ENCODE measurements around the gene EFL1. TPM values are rescaled to one million over a fixed set of nuclear protein-coding genes. Genes with fewer than 3 reads are reported as not detected.

Gene EFL1
- total RNA-seq, 2 experiments from 2014 or later = 25.1 to 25.7 TPM

DNA sequence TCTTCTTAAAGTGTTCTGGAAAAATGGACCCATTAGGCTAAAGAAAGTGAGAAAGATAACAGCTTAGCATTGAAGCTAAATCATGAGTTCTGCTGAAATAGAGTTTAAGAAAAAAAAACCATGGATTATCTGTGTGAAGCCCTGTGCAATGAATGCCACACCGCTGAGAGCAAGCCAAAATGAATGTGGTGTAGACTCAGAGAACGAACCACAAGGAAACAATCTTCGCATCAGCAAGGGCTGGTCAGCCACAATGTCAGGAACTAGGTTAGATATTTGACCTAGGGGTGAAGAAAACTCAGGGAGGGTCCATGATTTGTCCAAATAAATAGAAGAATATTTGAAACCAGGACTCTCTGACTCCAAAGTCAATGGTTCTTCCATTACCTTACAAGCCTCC lies 125.3 kb downstream of the EFL1 start:
- no peaks in the 10 kb centered on the region for H3K79me2 ChIP-seq (ENCODE audit: insufficient read depth, low read depth, low read length)
- CTCF ChIA-PET (ENCODE audit: unreplicated experiment) = no interaction called here
- H3K4me3 ChIP-seq (ENCODE audit: low read depth, low read length, poor library complexity, severe bottlenecking) = no peak overlapping the region
- no peak for DNase-seq (ENCODE audit: low spot score)
- no peak overlapping the region for H3K27ac ChIP-seq (ENCODE audit: low read depth, low read length, poor library complexity, severe bottlenecking)
- no peaks in the 10 kb centered on the region for H4K20me1 ChIP-seq (ENCODE audit: insufficient read depth, low read length)
- intact Hi-C loops (cut with micrococcal nuclease; ENCODE audit: unreplicated experiment) = no loop called here
- no peaks in the 10 kb centered on the region for H3K9me3 ChIP-seq (ENCODE audit: low read length)
- BruUV-seq (replicated peaks) = no TSS peak
- peaks cover 40% of the 10 kb centered on the region for H3K36me3 ChIP-seq (ENCODE audit: insufficient read depth, low read length)
- no peaks in the 10 kb centered on the region for H3K9me2 ChIP-seq (ENCODE audit: insufficient read depth, low read length)
- TF ChIP-seq EZH2phosphoT487 (IDR thresholded peaks at IDR 0.05; ENCODE audit: borderline replicate concordance, low read depth, low read length) = no peak
- TF ChIP-seq, protein P1, sequence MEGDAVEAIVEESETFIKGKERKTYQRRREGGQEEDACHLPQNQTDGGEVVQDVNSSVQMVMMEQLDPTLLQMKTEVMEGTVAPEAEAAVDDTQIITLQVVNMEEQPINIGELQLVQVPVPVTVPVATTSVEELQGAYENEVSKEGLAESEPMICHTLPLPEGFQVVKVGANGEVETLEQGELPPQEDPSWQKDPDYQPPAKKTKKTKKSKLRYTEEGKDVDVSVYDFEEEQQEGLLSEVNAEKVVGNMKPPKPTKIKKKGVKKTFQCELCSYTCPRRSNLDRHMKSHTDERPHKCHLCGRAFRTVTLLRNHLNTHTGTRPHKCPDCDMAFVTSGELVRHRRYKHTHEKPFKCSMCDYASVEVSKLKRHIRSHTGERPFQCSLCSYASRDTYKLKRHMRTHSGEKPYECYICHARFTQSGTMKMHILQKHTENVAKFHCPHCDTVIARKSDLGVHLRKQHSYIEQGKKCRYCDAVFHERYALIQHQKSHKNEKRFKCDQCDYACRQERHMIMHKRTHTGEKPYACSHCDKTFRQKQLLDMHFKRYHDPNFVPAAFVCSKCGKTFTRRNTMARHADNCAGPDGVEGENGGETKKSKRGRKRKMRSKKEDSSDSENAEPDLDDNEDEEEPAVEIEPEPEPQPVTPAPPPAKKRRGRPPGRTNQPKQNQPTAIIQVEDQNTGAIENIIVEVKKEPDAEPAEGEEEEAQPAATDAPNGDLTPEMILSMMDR (conservative IDR thresholded peaks at IDR 0.05; ENCODE audit: low read length) = no peak
- no peak overlapping the region for H3K4me2 ChIP-seq (ENCODE audit: low read length)
- POLR2A ChIA-PET = no interaction called here
- no peaks in the 10 kb centered on the region for H3K4me1 ChIP-seq (ENCODE audit: insufficient read depth, low read length, poor library complexity, severe bottlenecking)
- no peak overlapping the region for H2AFZ ChIP-seq (ENCODE audit: low read length)

DNA sequence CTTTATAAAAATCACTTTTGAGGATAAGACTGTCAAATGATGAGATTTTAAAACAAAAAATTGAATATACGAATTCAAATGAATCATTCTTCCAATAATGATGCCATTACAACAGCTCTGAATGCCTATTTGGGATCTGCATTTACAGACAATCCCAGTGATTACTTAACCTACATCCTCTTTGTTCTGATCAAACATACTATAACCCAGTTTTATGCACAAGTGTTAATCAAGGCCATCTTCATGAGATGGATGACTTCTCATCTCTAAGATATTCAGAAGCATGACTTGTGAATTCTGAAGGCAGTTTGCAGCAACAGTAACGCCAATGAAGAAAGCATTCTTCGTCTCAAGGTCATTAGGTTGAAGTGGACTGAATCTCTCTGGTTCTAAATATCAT lies 126.4 kb downstream of the EFL1 start:
- Histone ChIP-seq H3K79me2 (ENCODE audit: insufficient read depth, low read depth, low read length) (no peaks in the 10 kb centered on the region), H3K27ac (ENCODE audit: low read depth, low read length, poor library complexity, severe bottlenecking) (no peak overlapping the region), H3K9me3 (ENCODE audit: low read length) (no peaks in the 10 kb centered on the region), H3K4me1 (ENCODE audit: insufficient read depth, low read length, poor library complexity, severe bottlenecking) (no peaks in the 10 kb centered on the region), H3K9me2 (ENCODE audit: insufficient read depth, low read length) (no peaks in the 10 kb centered on the region), H3K36me3 (ENCODE audit: insufficient read depth, low read length) (peaks cover 44% of the 10 kb centered on the region), H3K4me2 (ENCODE audit: low read length) (no peak overlapping the region), H3K4me3 (ENCODE audit: low read depth, low read length, poor library complexity, severe bottlenecking) (no peak overlapping the region), H2AFZ (ENCODE audit: low read length) (no peak overlapping the region), H4K20me1 (ENCODE audit: insufficient read depth, low read length) (no peaks in the 10 kb centered on the region)
- CTCF ChIA-PET (ENCODE audit: unreplicated experiment) = no interaction called here
- no peak for DNase-seq (ENCODE audit: low spot score)
- intact Hi-C loops (cut with micrococcal nuclease; ENCODE audit: unreplicated experiment) = no loop called here
- BruUV-seq (replicated peaks) = no TSS peak
- POLR2A ChIA-PET = interaction anchor here (0.5 to 0.7 kb wide), 2 partner anchors 15 to 88 kb away, joined by 3 read pairs; no protein-coding TSS in a partner anchor
- no peak for TF ChIP-seq EZH2phosphoT487 (IDR thresholded peaks at IDR 0.05; ENCODE audit: borderline replicate concordance, low read depth, low read length)
- TF ChIP-seq, protein P1 (conservative IDR thresholded peaks at IDR 0.05; ENCODE audit: low read length) = no peak

DNA sequence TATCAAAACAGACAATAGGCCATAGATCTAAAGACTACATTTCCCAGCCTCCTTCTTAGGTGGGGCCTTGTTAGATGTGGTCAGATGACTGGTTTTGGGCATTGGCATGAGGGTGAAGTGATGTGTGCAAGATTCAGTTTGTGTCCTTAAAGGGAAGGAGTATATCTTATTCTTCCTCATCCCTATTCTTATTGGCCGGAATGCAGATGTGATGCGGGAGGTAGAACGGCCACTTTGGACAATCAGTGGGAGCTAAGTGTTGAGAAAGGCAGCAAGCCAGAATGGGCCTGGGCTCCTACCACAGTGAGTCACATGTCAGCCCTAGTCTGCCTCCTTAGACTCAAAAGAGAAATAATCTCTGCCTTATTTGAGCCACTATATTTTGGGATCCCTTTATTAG lies 126.9 kb downstream of the EFL1 start:
- DNase-seq (ENCODE audit: low spot score) = no peak
- Histone ChIP-seq H3K27ac (ENCODE audit: low read depth, low read length, poor library complexity, severe bottlenecking) (no peak overlapping the region), H3K4me3 (ENCODE audit: low read depth, low read length, poor library complexity, severe bottlenecking) (no peak overlapping the region), H3K9me3 (ENCODE audit: low read length) (no peaks in the 10 kb centered on the region), H3K9me2 (ENCODE audit: insufficient read depth, low read length) (no peaks in the 10 kb centered on the region), H3K36me3 (ENCODE audit: insufficient read depth, low read length) (peaks cover 44% of the 10 kb centered on the region), H3K4me2 (ENCODE audit: low read length) (no peak overlapping the region), H4K20me1 (ENCODE audit: insufficient read depth, low read length) (no peaks in the 10 kb centered on the region), H2AFZ (ENCODE audit: low read length) (no peak overlapping the region), H3K79me2 (ENCODE audit: insufficient read depth, low read depth, low read length) (no peaks in the 10 kb centered on the region), H3K4me1 (ENCODE audit: insufficient read depth, low read length, poor library complexity, severe bottlenecking) (no peaks in the 10 kb centered on the region)
- ChIA-PET POLR2A (interaction anchor here (0.7 kb wide), 1 partner anchor 60 kb away, joined by 3 read pairs; no protein-coding TSS in a partner anchor), CTCF (ENCODE audit: unreplicated experiment) (no interaction called here)
- TF ChIP-seq, protein P1 (conservative IDR thresholded peaks at IDR 0.05; ENCODE audit: low read length) = no peak
- intact Hi-C loops (cut with micrococcal nuclease; ENCODE audit: unreplicated experiment) = no loop called here
- no TSS peak for BruUV-seq (replicated peaks)

Measured in OCI-LY7 (cell line).